Thyroid gland (tissue), 4 donors: ENCODE measurements around the gene DCT.

Experiments used
- POLR2A ChIP-seq, 2 donors: fragments of 450-650 bp; IDR thresholded peaks; one replicate each; pipeline ENCODE4 v1.6.1; 2017; ENCODE audit warnings: antibody characterized with exemption in 2 of 2, mild to moderate bottlenecking in 2 of 2, moderate library complexity in 1 of 2
- TF ChIP-seq, protein P1 (sequence below), 6 experiments: fragments of 200-600 bp in 3 of 6; fragments of 450-650 bp in 3 of 6; sonication (generic) in 3 of 6; IDR thresholded peaks; one replicate each; pipeline ENCODE4 v1.5.1; 2016 to 2019; ENCODE audit warnings: antibody characterized with exemption in 6 of 6, mild to moderate bottlenecking in 2 of 6, inconsistent platforms in 1 of 6, moderate library complexity in 1 of 6

DNA sequence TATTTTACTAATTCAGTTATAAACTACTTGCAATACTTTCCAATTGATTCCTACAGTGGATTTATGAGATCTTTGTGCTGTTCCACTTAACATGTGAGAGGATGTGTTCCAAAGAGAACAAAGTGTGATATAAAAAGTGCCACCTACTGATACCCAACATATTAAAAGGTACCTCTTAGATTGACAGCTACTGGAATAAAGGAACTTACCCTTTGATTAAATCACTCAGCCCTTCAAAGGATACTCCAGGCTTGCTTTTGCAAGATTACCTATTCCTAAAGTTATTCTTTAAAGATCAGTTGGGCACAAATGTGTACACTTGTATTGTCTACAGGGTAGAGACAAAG lies 65.9 kb downstream of the DCT start:
- TF ChIP-seq POLR2A (IDR thresholded peaks at IDR 0.05) = no peak
- TF ChIP-seq, protein P1, sequence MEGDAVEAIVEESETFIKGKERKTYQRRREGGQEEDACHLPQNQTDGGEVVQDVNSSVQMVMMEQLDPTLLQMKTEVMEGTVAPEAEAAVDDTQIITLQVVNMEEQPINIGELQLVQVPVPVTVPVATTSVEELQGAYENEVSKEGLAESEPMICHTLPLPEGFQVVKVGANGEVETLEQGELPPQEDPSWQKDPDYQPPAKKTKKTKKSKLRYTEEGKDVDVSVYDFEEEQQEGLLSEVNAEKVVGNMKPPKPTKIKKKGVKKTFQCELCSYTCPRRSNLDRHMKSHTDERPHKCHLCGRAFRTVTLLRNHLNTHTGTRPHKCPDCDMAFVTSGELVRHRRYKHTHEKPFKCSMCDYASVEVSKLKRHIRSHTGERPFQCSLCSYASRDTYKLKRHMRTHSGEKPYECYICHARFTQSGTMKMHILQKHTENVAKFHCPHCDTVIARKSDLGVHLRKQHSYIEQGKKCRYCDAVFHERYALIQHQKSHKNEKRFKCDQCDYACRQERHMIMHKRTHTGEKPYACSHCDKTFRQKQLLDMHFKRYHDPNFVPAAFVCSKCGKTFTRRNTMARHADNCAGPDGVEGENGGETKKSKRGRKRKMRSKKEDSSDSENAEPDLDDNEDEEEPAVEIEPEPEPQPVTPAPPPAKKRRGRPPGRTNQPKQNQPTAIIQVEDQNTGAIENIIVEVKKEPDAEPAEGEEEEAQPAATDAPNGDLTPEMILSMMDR (IDR thresholded peaks at IDR 0.05) = no peak
